Measurements from ENCODE around the gene WSCD2. TPM values are rescaled to one million over a fixed set of nuclear protein-coding genes. Genes with fewer than 3 reads are reported as not detected.

WSCD2 gene
- polyA plus RNA-seq, 3 donors = not detected

DNA sequence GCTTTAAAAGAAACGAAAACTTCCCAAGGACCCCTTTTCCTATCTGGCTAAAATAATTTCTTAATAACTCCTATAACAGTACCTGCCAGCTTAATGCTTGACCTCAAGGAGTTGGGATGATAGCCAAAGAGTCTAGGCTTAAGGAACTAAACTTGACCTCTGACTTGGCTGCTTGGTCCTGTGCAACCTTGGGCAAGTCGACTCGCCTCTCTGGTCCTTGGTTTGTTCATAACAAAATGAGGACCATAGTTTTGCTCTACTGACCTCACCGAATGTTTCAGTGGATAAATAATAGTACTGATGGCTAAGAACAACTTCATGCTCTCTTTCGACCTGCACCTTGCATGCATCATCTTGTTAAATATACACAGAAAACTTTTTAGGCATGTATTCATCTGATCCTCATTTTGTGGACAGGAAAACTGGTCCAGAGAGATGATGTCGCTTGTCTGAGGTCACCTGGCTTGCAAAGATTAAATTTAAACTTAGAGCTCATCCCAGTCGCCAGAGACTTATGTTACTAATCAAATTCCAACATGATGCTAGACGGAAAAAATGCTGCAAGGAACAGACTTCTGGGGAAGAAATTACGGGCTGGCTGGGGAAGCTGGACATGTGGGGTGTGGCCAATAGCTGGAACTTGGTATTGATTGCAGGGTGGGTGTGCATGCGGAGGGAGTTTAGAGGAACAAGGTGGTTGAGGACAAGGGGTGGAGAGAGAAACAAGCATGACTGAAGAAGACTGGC lies 38.0 kb upstream of the WSCD2 start:
- TF ChIP-seq, protein P1, sequence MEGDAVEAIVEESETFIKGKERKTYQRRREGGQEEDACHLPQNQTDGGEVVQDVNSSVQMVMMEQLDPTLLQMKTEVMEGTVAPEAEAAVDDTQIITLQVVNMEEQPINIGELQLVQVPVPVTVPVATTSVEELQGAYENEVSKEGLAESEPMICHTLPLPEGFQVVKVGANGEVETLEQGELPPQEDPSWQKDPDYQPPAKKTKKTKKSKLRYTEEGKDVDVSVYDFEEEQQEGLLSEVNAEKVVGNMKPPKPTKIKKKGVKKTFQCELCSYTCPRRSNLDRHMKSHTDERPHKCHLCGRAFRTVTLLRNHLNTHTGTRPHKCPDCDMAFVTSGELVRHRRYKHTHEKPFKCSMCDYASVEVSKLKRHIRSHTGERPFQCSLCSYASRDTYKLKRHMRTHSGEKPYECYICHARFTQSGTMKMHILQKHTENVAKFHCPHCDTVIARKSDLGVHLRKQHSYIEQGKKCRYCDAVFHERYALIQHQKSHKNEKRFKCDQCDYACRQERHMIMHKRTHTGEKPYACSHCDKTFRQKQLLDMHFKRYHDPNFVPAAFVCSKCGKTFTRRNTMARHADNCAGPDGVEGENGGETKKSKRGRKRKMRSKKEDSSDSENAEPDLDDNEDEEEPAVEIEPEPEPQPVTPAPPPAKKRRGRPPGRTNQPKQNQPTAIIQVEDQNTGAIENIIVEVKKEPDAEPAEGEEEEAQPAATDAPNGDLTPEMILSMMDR (IDR thresholded peaks at IDR 0.05) = no peak
- H3K4me3 Mint-ChIP-seq = no peak overlapping the region
- no peak for DNase-seq
- 93% methylated on average over 6 of the region's 10 CpGs for WGBS (ENCODE audit: insufficient coverage)
- Histone ChIP-seq H3K27ac (ENCODE audit: low read depth in 1 of 2, low read length in 2 of 2) (no peak overlapping the region), H3K79me2 (ENCODE audit: insufficient read depth, low read length) (no peaks in the 10 kb centered on the region), H3K9me3 (replicated peaks in 1 of 2; ENCODE audit: control insufficient read depth in 1 of 2, insufficient read depth in 1 of 2, low read length in 2 of 2) (peaks cover 0 to 9% of the 10 kb centered on the region in 2 donors), H3K36me3 (replicated peaks in 1 of 2; ENCODE audit: control insufficient read depth in 1 of 2, insufficient read depth in 2 of 2, low read length in 2 of 2) (no peaks in the 10 kb centered on the region), H2AFZ (ENCODE audit: insufficient read depth, low read depth, low read length, poor library complexity, severe bottlenecking) (no peak overlapping the region), H3K27me3 (ENCODE audit: control insufficient read depth in 2 of 2, insufficient read depth in 2 of 2, low read length in 2 of 2) (peaks cover 2% of the 10 kb centered on the region in 2 donors), H3K9ac (ENCODE audit: insufficient read depth, low read length, poor library complexity, severe bottlenecking) (no peak overlapping the region), H3K4me2 (replicated peaks; ENCODE audit: extremely low read depth, low read length, poor library complexity, severe bottlenecking) (no peak overlapping the region), H3K4me3 (replicated peaks in 1 of 3; ENCODE audit: low read depth in 2 of 3, low read length in 3 of 3) (no peak overlapping the region), H3K4me1 (ENCODE audit: control insufficient read depth in 1 of 2, insufficient read depth in 2 of 2, low read length in 2 of 2) (no peaks in the 10 kb centered on the region), H4K20me1 (ENCODE audit: insufficient read depth, low read length) (no peaks in the 10 kb centered on the region)
- H3K36me3 Mint-ChIP-seq = no peaks in the 10 kb centered on the region
- no peak overlapping the region for H3K27ac Mint-ChIP-seq
- no peaks in the 10 kb centered on the region for H3K4me1 Mint-ChIP-seq
- H3K27me3 Mint-ChIP-seq (ENCODE audit: low read depth in 3 of 3) = peaks cover 7 to 24% (median 8%) of the 10 kb centered on the region in 3 donors
- intact Hi-C loops (cut with micrococcal nuclease) = no loop called here
- H3K9me3 Mint-ChIP-seq = peaks cover 1 to 9% (median 7%) of the 10 kb centered on the region in 7 donors

- Mint-ChIP-seq H3K4me1 (no peaks in the 10 kb centered on the region), H3K36me3 (no peaks in the 10 kb centered on the region), H3K27me3 (ENCODE audit: low read depth in 3 of 3) (peaks cover 7 to 23% (median 8%) of the 10 kb centered on the region in 3 donors), H3K4me3 (no peak overlapping the region), H3K9me3 (peaks cover 1 to 9% (median 7%) of the 10 kb centered on the region in 7 donors), H3K27ac (no peak overlapping the region)
- TF ChIP-seq, protein P1 (IDR thresholded peaks at IDR 0.05) = no peak
- no peaks in the 10 kb centered on the region for H3K79me2 ChIP-seq (ENCODE audit: insufficient read depth, low read length)
- no peaks in the 10 kb centered on the region for H3K4me1 ChIP-seq (ENCODE audit: control insufficient read depth in 1 of 2, insufficient read depth in 2 of 2, low read length in 2 of 2)
- 33% methylated on average over 1 of the region's 4 CpGs for WGBS (ENCODE audit: insufficient coverage)
- no peak overlapping the region for H3K4me2 ChIP-seq (replicated peaks; ENCODE audit: extremely low read depth, low read length, poor library complexity, severe bottlenecking)
- no peak overlapping the region for H2AFZ ChIP-seq (ENCODE audit: insufficient read depth, low read depth, low read length, poor library complexity, severe bottlenecking)
- H3K36me3 ChIP-seq (replicated peaks in 1 of 2; ENCODE audit: control insufficient read depth in 1 of 2, insufficient read depth in 2 of 2, low read length in 2 of 2) = no peaks in the 10 kb centered on the region
- intact Hi-C loops (cut with micrococcal nuclease) = no loop called here
- H4K20me1 ChIP-seq (ENCODE audit: insufficient read depth, low read length) = no peaks in the 10 kb centered on the region
- H3K27me3 ChIP-seq (ENCODE audit: control insufficient read depth in 2 of 2, insufficient read depth in 2 of 2, low read length in 2 of 2) = peaks cover 2% of the 10 kb centered on the region in 2 donors
- H3K27ac ChIP-seq (ENCODE audit: low read depth in 1 of 2, low read length in 2 of 2) = no peak overlapping the region
- H3K9me3 ChIP-seq (replicated peaks in 1 of 2; ENCODE audit: control insufficient read depth in 1 of 2, insufficient read depth in 1 of 2, low read length in 2 of 2) = peaks cover 0 to 9% of the 10 kb centered on the region in 2 donors
- no peak for DNase-seq
- no peak overlapping the region for H3K9ac ChIP-seq (ENCODE audit: insufficient read depth, low read length, poor library complexity, severe bottlenecking)
- no peak overlapping the region for H3K4me3 ChIP-seq (replicated peaks in 1 of 3; ENCODE audit: low read depth in 2 of 3, low read length in 3 of 3)
These were observed 37.4 kb upstream of the WSCD2 start for GRCh38 chr12:108091679-108092051.
